Stromal cell of bone marrow (primary cell): Measurements from ENCODE around the gene FAM200B.
"Not testable (repeated sequence)": the region's sequence is repeated elsewhere in the genome, so short reads cannot be mapped to it uniquely, and the experiment has no call there.

ENCODE experiments used
- DNase-seq: peaks from one replicate; pipeline ENCODE4 v3.0.0-alpha.2; 2012; ENCODE audit warnings: low read depth

The FAM200B gene

GRCh38 chr4:15696866-15697265 lies 15.2 kb downstream of the FAM200B start:
- DNase-seq = no peak

- DNase-seq = no peak
Measured at GRCh38 chr4:15702941-15703403, 21.3 kb downstream of the FAM200B start, which contains the start of gene BST1. Gene BST1, plus strand, starts transcription at chr4:15703065. Its CDS starts 80 bp downstream, at chr4:15703145.

- no peak for DNase-seq
Measured at GRCh38 chr4:15703439-15703838, 21.8 kb downstream of the FAM200B start.

GRCh38 chr4:15704129-15704528 lies 22.5 kb downstream of the FAM200B start:
- no peak for DNase-seq

- no peak for DNase-seq
Measured at GRCh38 chr4:15706646-15707362, 25.2 kb downstream of the FAM200B start.

- no peak for DNase-seq
Measured at GRCh38 chr4:15707363-15707715, 25.7 kb downstream of the FAM200B start.

GRCh38 chr4:15711762-15712161 lies 30.1 kb downstream of the FAM200B start:
- DNase-seq = no peak

GRCh38 chr4:15712214-15712613 lies 30.6 kb downstream of the FAM200B start:
- no peak for DNase-seq

- no peak for DNase-seq
Measured at GRCh38 chr4:15714141-15714540, 32.5 kb downstream of the FAM200B start.

- DNase-seq = no peak
Measured at GRCh38 chr4:15714646-15715435, 33.2 kb downstream of the FAM200B start.

GRCh38 chr4:15716115-15716514 lies 34.5 kb downstream of the FAM200B start:
- DNase-seq = no peak

- no peak for DNase-seq
Measured at GRCh38 chr4:15717086-15717485, 35.5 kb downstream of the FAM200B start.

- no peak for DNase-seq
Measured at GRCh38 chr4:15717657-15718416, 36.2 kb downstream of the FAM200B start.

GRCh38 chr4:15718465-15718864 lies 36.8 kb downstream of the FAM200B start:
- DNase-seq = no peak

GRCh38 chr4:15718959-15719358 lies 37.3 kb downstream of the FAM200B start:
- DNase-seq = no peak

GRCh38 chr4:15719506-15719905 lies 37.9 kb downstream of the FAM200B start:
- no peak for DNase-seq

GRCh38 chr4:15720851-15721250 lies 39.2 kb downstream of the FAM200B start:
- no peak for DNase-seq

- no peak for DNase-seq
Measured at GRCh38 chr4:15725608-15726007, 44.0 kb downstream of the FAM200B start.

- DNase-seq = no peak
Measured at GRCh38 chr4:15729910-15730533, 48.4 kb downstream of the FAM200B start.

GRCh38 chr4:15733061-15733460 lies 51.4 kb downstream of the FAM200B start:
- not testable (repeated sequence) for DNase-seq

GRCh38 chr4:15735536-15735935 lies 53.9 kb downstream of the FAM200B start:
- no peak for DNase-seq

GRCh38 chr4:15736514-15737050 lies 55.0 kb downstream of the FAM200B start:
- DNase-seq = no peak
